SK-N-MC (cell line): Measurements from ENCODE around the gene CRTC2.

Experiments
- EZH2 ChIP-seq: fragments of 200-600 bp; sonication (generic); IDR thresholded peaks from one replicate; pipeline ENCODE4 v1.6.1; 2017; ENCODE audit warnings: antibody characterized with exemption
- POLR2AphosphoS5 ChIP-seq: IDR thresholded peaks from 2 replicates; pipeline ENCODE4 v1.6.1; 2012; ENCODE audit warnings: mild to moderate bottlenecking, low read depth, low read length, borderline replicate concordance

GRCh38 chr1:153940756-153941155 is 17.7 kb downstream of the CRTC2 start:
- no peak for TF ChIP-seq EZH2
- TF ChIP-seq POLR2AphosphoS5, result no peak
